DOHH2 (cell line): ENCODE data around the gene NRGN.

ENCODE experiments used
- EZH2phosphoT487 ChIP-seq: fragments of 200-600 bp; sonication (generic); IDR thresholded peaks from 2 replicates; pipeline ENCODE4 v1.6.1; 2017; ENCODE audit warnings: borderline replicate concordance, mild to moderate bottlenecking, antibody characterized with exemption, low read length, moderate library complexity, mixed read lengths
- TF ChIP-seq, protein P1 (sequence below): fragments of 200-600 bp; sonication (generic); IDR thresholded peaks from one replicate; pipeline ENCODE4 v1.5.1; 2014; ENCODE audit warnings: antibody characterized with exemption, mild to moderate bottlenecking, low read depth, low read length; ENCODE audit not compliant: poor library complexity, severe bottlenecking

DNA sequence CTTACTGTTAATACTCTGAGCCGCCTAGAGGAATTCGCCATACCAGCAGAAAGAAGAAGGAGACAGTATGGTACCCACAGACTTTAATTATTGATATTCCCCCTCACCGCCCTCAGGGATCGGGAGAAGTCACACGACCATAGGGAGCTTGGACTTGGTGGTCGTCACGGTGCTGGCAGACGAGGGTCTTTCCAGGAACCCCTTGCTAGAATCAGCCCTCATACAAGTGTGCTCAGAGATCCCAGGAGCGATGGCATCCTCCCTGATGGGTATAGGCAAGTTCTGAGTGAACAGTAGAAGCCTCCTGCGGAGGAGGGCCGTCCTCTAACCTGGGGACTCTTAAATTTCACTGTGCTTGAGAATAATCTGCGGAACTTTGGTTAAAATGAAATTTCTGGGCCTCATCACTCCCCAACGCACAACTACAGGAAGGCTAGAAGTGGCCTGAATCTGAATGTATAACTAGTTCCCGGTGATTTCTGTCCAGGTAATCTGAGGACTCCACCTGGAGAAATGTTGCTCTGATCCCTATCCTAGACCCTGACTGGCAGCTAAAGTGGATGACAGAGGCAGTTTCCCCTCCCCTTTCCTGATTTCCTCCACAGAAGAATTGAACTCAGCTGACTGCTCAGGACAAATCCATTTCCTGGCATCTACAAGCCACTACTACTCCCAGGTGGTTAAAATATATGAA, 7.8 kb downstream of the NRGN start:
- TF ChIP-seq, protein P1, sequence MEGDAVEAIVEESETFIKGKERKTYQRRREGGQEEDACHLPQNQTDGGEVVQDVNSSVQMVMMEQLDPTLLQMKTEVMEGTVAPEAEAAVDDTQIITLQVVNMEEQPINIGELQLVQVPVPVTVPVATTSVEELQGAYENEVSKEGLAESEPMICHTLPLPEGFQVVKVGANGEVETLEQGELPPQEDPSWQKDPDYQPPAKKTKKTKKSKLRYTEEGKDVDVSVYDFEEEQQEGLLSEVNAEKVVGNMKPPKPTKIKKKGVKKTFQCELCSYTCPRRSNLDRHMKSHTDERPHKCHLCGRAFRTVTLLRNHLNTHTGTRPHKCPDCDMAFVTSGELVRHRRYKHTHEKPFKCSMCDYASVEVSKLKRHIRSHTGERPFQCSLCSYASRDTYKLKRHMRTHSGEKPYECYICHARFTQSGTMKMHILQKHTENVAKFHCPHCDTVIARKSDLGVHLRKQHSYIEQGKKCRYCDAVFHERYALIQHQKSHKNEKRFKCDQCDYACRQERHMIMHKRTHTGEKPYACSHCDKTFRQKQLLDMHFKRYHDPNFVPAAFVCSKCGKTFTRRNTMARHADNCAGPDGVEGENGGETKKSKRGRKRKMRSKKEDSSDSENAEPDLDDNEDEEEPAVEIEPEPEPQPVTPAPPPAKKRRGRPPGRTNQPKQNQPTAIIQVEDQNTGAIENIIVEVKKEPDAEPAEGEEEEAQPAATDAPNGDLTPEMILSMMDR = no peak
- TF ChIP-seq EZH2phosphoT487 = no peak
